ENCODE measurements around the gene PCMTD2. TPM values are rescaled to one million over a fixed set of nuclear protein-coding genes. Genes with fewer than 3 reads are reported as not detected.

Gene PCMTD2
- total and polyA plus RNA-seq, 2 experiments from 2014 or later = 33.8 to 76.1 TPM

DNA sequence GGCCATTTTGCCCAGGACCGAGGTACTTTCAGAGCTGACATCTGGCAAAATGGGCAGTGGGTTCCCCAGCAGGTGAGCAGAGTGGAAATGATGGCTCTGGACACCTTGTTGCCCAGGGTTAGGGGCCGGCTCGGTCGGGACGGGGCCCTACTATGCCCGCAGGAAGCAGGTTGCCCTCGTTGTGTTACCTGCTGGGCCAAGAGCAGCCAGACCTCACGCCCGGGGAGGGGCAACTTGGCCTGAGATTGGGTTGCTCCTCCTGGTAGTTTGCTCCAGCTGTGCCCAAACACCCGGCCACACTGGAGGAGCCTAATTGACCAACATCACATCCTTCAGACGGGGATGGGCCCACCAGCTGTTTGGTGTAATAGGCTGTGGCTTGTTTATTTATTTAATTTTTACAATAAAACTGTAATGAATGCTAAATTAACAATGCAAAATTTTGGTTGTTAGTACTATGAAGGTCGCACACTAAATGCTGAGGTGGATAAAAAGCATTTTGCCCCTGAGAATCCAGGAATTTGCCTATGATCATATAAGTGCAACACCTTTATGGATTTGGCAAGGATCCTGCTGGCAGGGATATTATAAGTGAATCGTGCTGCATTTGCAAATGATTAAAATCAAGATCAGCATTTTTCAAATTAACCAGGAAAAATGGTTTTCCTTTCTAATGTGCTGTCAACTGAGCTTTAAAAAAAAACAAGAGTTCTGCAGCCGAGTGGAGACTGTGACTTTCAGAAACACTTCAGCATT is 26.6 kb upstream of the PCMTD2 start (continued):
- TF ChIP-seq, protein P1, sequence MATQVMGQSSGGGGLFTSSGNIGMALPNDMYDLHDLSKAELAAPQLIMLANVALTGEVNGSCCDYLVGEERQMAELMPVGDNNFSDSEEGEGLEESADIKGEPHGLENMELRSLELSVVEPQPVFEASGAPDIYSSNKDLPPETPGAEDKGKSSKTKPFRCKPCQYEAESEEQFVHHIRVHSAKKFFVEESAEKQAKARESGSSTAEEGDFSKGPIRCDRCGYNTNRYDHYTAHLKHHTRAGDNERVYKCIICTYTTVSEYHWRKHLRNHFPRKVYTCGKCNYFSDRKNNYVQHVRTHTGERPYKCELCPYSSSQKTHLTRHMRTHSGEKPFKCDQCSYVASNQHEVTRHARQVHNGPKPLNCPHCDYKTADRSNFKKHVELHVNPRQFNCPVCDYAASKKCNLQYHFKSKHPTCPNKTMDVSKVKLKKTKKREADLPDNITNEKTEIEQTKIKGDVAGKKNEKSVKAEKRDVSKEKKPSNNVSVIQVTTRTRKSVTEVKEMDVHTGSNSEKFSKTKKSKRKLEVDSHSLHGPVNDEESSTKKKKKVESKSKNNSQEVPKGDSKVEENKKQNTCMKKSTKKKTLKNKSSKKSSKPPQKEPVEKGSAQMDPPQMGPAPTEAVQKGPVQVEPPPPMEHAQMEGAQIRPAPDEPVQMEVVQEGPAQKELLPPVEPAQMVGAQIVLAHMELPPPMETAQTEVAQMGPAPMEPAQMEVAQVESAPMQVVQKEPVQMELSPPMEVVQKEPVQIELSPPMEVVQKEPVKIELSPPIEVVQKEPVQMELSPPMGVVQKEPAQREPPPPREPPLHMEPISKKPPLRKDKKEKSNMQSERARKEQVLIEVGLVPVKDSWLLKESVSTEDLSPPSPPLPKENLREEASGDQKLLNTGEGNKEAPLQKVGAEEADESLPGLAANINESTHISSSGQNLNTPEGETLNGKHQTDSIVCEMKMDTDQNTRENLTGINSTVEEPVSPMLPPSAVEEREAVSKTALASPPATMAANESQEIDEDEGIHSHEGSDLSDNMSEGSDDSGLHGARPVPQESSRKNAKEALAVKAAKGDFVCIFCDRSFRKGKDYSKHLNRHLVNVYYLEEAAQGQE (IDR thresholded peaks at IDR 0.05; ENCODE audit: unreplicated experiment) = no peak
- TF ChIP-seq ZNF331 (CRISPR knock-in tag; IDR thresholded peaks at IDR 0.05; ENCODE audit: low read depth) (no peak), JUNB (IDR thresholded peaks at IDR 0.05; ENCODE audit: unreplicated experiment) (no peak), EZH2 (IDR thresholded peaks at IDR 0.05; ENCODE audit: low read depth, unreplicated experiment) (no peak)

DNA sequence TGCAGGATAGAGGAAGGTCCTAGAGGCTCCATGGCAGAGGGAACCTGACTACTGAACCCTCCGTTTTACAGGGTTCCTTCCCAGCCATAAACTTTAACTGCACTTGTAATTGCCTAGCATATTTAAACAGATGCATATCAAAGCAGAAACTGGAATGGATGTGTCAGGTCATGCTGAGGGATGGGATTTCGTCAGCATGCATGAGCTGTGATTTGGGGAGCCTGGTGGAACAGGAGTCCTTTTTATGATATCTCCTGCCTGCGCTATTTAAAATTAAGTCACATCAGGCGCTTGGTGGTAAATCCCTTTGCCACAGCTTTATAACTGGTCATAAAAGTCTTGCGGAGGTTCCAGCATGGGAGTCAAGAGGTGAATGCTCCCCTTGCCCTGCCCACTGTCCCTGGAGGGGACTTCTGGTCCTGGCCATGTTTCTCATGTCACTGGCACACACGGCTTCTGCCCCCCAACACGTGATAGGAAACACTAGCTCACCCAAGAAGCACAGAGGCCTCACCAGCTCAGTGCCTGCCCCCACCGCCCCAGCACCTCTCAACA is 26.0 kb upstream of the PCMTD2 start:
- H3K4me1 Mint-ChIP-seq = peaks cover 5% of the 10 kb centered on the region
- Histone ChIP-seq H3K4me3 (no peak overlapping the region), H4K20me1 (replicated peaks; ENCODE audit: insufficient read depth) (no peaks in the 10 kb centered on the region), H3K4me2 (no peak overlapping the region), H3F3A (replicated peaks; ENCODE audit: low read depth) (no peaks in the 10 kb centered on the region), H3K27me3 (ENCODE audit: insufficient read depth) (no peaks in the 10 kb centered on the region), H2AFZ (no peak overlapping the region), H3K9me2 (ENCODE audit: insufficient read depth) (no peaks in the 10 kb centered on the region), H3K4me1 (ENCODE audit: insufficient read depth) (0 out of 2 replicates have a peak, but pooled peaks cover 3% of the 10 kb centered on the region), H3K27ac (ENCODE audit: low read depth) (no peak overlapping the region), H3K36me3 (ENCODE audit: insufficient read depth) (no peaks in the 10 kb centered on the region), H3K79me2 (replicated peaks; ENCODE audit: insufficient read depth) (no peaks in the 10 kb centered on the region)
- peaks cover 14% of the 10 kb centered on the region for H3K9me3 Mint-ChIP-seq
- H3K36me3 Mint-ChIP-seq (ENCODE audit: low read depth) = peaks cover 11% of the 10 kb centered on the region
- H3K4me3 Mint-ChIP-seq = no peak overlapping the region
- DNase-seq (ENCODE audit: low spot score) (no peak), ATAC-seq (no peak)
- H3K27me3 Mint-ChIP-seq (ENCODE audit: insufficient read depth, low read depth, poor library complexity) = peaks cover 7% of the 10 kb centered on the region
- no peak overlapping the region; the same call in 1 of the 2 replicates for H3K27ac Mint-ChIP-seq
- TF ChIP-seq, protein P2, sequence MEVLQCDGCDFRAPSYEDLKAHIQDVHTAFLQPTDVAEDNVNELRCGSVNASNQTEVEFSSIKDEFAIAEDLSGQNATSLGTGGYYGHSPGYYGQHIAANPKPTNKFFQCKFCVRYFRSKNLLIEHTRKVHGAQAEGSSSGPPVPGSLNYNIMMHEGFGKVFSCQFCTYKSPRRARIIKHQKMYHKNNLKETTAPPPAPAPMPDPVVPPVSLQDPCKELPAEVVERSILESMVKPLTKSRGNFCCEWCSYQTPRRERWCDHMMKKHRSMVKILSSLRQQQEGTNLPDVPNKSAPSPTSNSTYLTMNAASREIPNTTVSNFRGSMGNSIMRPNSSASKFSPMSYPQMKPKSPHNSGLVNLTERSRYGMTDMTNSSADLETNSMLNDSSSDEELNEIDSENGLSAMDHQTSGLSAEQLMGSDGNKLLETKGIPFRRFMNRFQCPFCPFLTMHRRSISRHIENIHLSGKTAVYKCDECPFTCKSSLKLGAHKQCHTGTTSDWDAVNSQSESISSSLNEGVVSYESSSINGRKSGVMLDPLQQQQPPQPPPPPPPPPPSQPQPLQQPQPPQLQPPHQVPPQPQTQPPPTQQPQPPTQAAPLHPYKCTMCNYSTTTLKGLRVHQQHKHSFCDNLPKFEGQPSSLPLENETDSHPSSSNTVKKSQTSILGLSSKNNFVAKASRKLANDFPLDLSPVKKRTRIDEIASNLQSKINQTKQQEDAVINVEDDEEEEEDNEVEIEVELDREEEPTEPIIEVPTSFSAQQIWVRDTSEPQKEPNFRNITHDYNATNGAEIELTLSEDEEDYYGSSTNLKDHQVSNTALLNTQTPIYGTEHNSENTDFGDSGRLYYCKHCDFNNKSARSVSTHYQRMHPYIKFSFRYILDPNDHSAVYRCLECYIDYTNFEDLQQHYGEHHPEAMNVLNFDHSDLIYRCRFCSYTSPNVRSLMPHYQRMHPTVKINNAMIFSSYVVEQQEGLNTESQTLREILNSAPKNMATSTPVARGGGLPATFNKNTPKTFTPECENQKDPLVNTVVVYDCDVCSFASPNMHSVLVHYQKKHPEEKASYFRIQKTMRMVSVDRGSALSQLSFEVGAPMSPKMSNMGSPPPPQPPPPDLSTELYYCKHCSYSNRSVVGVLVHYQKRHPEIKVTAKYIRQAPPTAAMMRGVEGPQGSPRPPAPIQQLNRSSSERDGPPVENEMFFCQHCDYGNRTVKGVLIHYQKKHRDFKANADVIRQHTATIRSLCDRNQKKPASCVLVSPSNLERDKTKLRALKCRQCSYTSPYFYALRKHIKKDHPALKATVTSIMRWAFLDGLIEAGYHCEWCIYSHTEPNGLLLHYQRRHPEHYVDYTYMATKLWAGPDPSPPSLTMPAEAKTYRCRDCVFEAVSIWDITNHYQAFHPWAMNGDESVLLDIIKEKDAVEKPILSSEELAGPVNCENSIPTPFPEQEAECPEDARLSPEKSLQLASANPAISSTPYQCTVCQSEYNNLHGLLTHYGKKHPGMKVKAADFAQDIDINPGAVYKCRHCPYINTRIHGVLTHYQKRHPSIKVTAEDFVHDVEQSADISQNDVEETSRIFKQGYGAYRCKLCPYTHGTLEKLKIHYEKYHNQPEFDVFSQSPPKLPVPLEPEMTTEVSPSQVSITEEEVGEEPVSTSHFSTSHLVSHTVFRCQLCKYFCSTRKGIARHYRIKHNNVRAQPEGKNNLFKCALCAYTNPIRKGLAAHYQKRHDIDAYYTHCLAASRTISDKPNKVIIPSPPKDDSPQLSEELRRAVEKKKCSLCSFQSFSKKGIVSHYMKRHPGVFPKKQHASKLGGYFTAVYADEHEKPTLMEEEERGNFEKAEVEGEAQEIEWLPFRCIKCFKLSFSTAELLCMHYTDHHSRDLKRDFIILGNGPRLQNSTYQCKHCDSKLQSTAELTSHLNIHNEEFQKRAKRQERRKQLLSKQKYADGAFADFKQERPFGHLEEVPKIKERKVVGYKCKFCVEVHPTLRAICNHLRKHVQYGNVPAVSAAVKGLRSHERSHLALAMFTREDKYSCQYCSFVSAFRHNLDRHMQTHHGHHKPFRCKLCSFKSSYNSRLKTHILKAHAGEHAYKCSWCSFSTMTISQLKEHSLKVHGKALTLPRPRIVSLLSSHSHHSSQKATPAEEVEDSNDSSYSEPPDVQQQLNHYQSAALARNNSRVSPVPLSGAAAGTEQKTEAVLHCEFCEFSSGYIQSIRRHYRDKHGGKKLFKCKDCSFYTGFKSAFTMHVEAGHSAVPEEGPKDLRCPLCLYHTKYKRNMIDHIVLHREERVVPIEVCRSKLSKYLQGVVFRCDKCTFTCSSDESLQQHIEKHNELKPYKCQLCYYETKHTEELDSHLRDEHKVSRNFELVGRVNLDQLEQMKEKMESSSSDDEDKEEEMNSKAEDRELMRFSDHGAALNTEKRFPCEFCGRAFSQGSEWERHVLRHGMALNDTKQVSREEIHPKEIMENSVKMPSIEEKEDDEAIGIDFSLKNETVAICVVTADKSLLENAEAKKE (CRISPR knock-in tag; IDR thresholded peaks at IDR 0.05) = no peak
- TF ChIP-seq, protein P3, sequence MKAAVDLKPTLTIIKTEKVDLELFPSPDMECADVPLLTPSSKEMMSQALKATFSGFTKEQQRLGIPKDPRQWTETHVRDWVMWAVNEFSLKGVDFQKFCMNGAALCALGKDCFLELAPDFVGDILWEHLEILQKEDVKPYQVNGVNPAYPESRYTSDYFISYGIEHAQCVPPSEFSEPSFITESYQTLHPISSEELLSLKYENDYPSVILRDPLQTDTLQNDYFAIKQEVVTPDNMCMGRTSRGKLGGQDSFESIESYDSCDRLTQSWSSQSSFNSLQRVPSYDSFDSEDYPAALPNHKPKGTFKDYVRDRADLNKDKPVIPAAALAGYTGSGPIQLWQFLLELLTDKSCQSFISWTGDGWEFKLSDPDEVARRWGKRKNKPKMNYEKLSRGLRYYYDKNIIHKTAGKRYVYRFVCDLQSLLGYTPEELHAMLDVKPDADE (IDR thresholded peaks at IDR 0.05) = no peak
- TF ChIP-seq CREB1 (CRISPR knock-in tag; IDR thresholded peaks at IDR 0.05; ENCODE audit: low read depth) = no peak
- TF ChIP-seq POLR2AphosphoS5 (IDR thresholded peaks at IDR 0.05; ENCODE audit: low read depth) = no peak
- TF ChIP-seq EZH2 (IDR thresholded peaks at IDR 0.05; ENCODE audit: low read depth, unreplicated experiment) = no peak
- no peak for TF ChIP-seq EZH2phosphoT487 (IDR thresholded peaks at IDR 0.05; ENCODE audit: unreplicated experiment)
- TF ChIP-seq JUNB (IDR thresholded peaks at IDR 0.05; ENCODE audit: unreplicated experiment) = no peak
